ENCODE data around the gene TAF11L14. TPM values are rescaled to one million over a fixed set of nuclear protein-coding genes. Genes with fewer than 3 reads are reported as not detected.
"Not testable (repeated sequence)": the region's sequence is repeated elsewhere in the genome, so short reads cannot be mapped to it uniquely, and the experiment has no call there.

Gene TAF11L14
- total RNA-seq, 1 donor from 2014 or later: not detected

- no peak for DNase-seq (ENCODE audit: low read depth)
- H3K4me3 ChIP-seq (ENCODE audit: low read depth, low read length): no peak overlapping the region
- TF ChIP-seq CTCF (conservative IDR thresholded peaks at IDR 0.05; ENCODE audit: low read depth, low read length): no peak
Observed at GRCh38 chr5:17620627-17621026, 13.6 kb upstream of the TAF11L14 start.

- H3K4me3 ChIP-seq (ENCODE audit: low read depth, low read length): no peak overlapping the region
- no peak for DNase-seq (ENCODE audit: low read depth)
- no peak for TF ChIP-seq CTCF (conservative IDR thresholded peaks at IDR 0.05; ENCODE audit: low read depth, low read length)
Observed at GRCh38 chr5:17625686-17626085, 8.6 kb upstream of the TAF11L14 start.

GRCh38 chr5:17631788-17632187 lies 2.5 kb upstream of the TAF11L14 start, which contains the start of gene TAF11L13:
TSS of gene TAF11L13 (plus strand) at chr5:17632088.
- not testable (repeated sequence) for DNase-seq (ENCODE audit: low read depth); H3K4me3 ChIP-seq (ENCODE audit: low read depth, low read length)

- not testable (repeated sequence) for H3K4me3 ChIP-seq (ENCODE audit: low read depth, low read length)
Observed at GRCh38 chr5:17649232-17649631, 15.0 kb downstream of the TAF11L14 start.

GRCh38 chr5:17655201-17655759 lies 21.0 kb downstream of the TAF11L14 start:
- not testable (repeated sequence) for DNase-seq (ENCODE audit: low read depth); H3K4me3 ChIP-seq (ENCODE audit: low read depth, low read length)

More at GRCh38 chr5:17649232-17649631, 15.0 kb downstream of the TAF11L14 start:
- not testable (repeated sequence) for DNase-seq (ENCODE audit: low read depth)

- no peak overlapping the region for H3K4me3 ChIP-seq (ENCODE audit: low read depth, low read length)
- TF ChIP-seq CTCF (conservative IDR thresholded peaks at IDR 0.05; ENCODE audit: low read depth, low read length): no peak
- no peak for DNase-seq (ENCODE audit: low read depth)
Observed at GRCh38 chr5:17655921-17656320, 21.7 kb downstream of the TAF11L14 start.

- no peak for TF ChIP-seq CTCF (conservative IDR thresholded peaks at IDR 0.05; ENCODE audit: low read depth, low read length)
- no peak for DNase-seq (ENCODE audit: low read depth)
- H3K4me3 ChIP-seq (ENCODE audit: low read depth, low read length): no peak overlapping the region
Observed at GRCh38 chr5:17663182-17663581, 28.9 kb downstream of the TAF11L14 start.

- DNase-seq (ENCODE audit: low read depth): no peak
- no peak overlapping the region for H3K4me3 ChIP-seq (ENCODE audit: low read depth, low read length)
- TF ChIP-seq CTCF (conservative IDR thresholded peaks at IDR 0.05; ENCODE audit: low read depth, low read length): no peak
Observed at GRCh38 chr5:17665836-17666235, 31.6 kb downstream of the TAF11L14 start.
